ENCODE results near the gene ULK2.

DNA sequence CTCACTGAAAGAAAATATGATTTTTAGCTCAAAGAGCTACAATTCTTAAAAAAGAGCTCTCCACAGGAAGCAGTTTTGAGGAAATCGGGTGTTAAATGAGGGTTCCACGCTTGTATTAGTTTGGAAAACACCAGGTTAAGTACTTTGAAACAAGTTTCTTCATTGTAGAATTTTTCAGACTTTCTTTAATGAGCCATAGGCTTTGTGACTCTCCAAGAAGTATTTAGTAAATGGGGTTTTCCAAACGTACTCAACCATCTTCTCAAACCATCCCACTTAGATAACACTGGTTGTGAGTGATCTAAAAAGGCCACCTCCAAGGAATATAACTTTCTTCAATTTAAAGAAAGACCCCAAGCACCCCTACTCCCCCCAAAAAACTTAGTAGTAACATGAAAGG, 2.7 kb downstream of the ULK2 start:
- TF ChIP-seq TCF12 (IDR thresholded peaks at IDR 0.05; ENCODE audit: low read depth): no peak
- TF ChIP-seq EP300 (IDR thresholded peaks at IDR 0.05; ENCODE audit: borderline replicate concordance): no peak
- TF ChIP-seq ZBTB7A (IDR thresholded peaks at IDR 0.05; ENCODE audit: low read depth): no peak
- TF ChIP-seq YY1 (IDR thresholded peaks at IDR 0.05; ENCODE audit: low read depth): no peak
- TF ChIP-seq MAX (IDR thresholded peaks at IDR 0.05): no peak
- TF ChIP-seq, protein P1, sequence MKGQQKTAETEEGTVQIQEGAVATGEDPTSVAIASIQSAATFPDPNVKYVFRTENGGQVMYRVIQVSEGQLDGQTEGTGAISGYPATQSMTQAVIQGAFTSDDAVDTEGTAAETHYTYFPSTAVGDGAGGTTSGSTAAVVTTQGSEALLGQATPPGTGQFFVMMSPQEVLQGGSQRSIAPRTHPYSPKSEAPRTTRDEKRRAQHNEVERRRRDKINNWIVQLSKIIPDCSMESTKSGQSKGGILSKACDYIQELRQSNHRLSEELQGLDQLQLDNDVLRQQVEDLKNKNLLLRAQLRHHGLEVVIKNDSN (IDR thresholded peaks at IDR 0.05): no peak
- no peak for TF ChIP-seq FOXM1 (IDR thresholded peaks at IDR 0.05; ENCODE audit: borderline replicate concordance, low read depth)
- TF ChIP-seq, protein P2, sequence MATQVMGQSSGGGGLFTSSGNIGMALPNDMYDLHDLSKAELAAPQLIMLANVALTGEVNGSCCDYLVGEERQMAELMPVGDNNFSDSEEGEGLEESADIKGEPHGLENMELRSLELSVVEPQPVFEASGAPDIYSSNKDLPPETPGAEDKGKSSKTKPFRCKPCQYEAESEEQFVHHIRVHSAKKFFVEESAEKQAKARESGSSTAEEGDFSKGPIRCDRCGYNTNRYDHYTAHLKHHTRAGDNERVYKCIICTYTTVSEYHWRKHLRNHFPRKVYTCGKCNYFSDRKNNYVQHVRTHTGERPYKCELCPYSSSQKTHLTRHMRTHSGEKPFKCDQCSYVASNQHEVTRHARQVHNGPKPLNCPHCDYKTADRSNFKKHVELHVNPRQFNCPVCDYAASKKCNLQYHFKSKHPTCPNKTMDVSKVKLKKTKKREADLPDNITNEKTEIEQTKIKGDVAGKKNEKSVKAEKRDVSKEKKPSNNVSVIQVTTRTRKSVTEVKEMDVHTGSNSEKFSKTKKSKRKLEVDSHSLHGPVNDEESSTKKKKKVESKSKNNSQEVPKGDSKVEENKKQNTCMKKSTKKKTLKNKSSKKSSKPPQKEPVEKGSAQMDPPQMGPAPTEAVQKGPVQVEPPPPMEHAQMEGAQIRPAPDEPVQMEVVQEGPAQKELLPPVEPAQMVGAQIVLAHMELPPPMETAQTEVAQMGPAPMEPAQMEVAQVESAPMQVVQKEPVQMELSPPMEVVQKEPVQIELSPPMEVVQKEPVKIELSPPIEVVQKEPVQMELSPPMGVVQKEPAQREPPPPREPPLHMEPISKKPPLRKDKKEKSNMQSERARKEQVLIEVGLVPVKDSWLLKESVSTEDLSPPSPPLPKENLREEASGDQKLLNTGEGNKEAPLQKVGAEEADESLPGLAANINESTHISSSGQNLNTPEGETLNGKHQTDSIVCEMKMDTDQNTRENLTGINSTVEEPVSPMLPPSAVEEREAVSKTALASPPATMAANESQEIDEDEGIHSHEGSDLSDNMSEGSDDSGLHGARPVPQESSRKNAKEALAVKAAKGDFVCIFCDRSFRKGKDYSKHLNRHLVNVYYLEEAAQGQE (IDR thresholded peaks at IDR 0.05; ENCODE audit: low read depth): no peak
- no peak for TF ChIP-seq CEBPB (IDR thresholded peaks at IDR 0.05)
- no peak for TF ChIP-seq RAD21 (IDR thresholded peaks at IDR 0.05; ENCODE audit: low read depth)
- no peak for TF ChIP-seq CREB1 (IDR thresholded peaks at IDR 0.05; ENCODE audit: low read depth)
- no peak for TF ChIP-seq NFIC (IDR thresholded peaks at IDR 0.05)
- TF ChIP-seq TAF1 (IDR thresholded peaks at IDR 0.05; ENCODE audit: low read depth): no peak
- no peak for TF ChIP-seq EGR1 (IDR thresholded peaks at IDR 0.05)

All from Ishikawa (cell line).